Astrocyte (in vitro differentiated cells and primary cell): Measurements from ENCODE around the gene WDR59. TPM values are rescaled to one million over a fixed set of nuclear protein-coding genes. Genes with fewer than 3 reads are reported as not detected.
A peak's percentile ranks its signal among the peaks of the same experiment; 100 is the strongest.
"Not testable (repeated sequence)": the region's sequence is repeated elsewhere in the genome, so short reads cannot be mapped to it uniquely, and the experiment has no call there.

ENCODE experiments used
- DNase-seq: peaks from one replicate; pipeline ENCODE4 v3.0.0-alpha.2; 2010; ENCODE audit warnings: low read depth
- FAIRE-seq: peaks from 2 replicates; lab custom pipeline; 2011; peaks lifted over from hg19 to GRCh38; lab: Jason Lieb, UNC
- H2AFZ ChIP-seq: 2 replicates; pipeline ENCODE4 v1.6.0; 2012; ENCODE audit warnings: low read depth, low read length, inconsistent platforms
- H3K27ac ChIP-seq: 2 replicates; pipeline ENCODE4 v1.5.1; 2011; ENCODE audit warnings: low read depth, low read length, inconsistent platforms
- H3K27me3 ChIP-seq: 2 replicates; pipeline ENCODE4 v1.6.0; 2011; ENCODE audit warnings: low read length, inconsistent platforms; ENCODE audit not compliant: insufficient read depth
- H3K36me3 ChIP-seq: 2 replicates; pipeline ENCODE4 v1.5.1; 2011; ENCODE audit warnings: low read length, inconsistent platforms; ENCODE audit not compliant: insufficient read depth
- H3K4me1 ChIP-seq: 2 replicates; pipeline ENCODE4 v1.5.1; 2011; ENCODE audit warnings: low read length, inconsistent platforms; ENCODE audit not compliant: insufficient read depth
- H3K4me2 ChIP-seq: 2 replicates; pipeline ENCODE4 v1.6.0; 2012; ENCODE audit warnings: low read length, inconsistent platforms
- H3K4me3 ChIP-seq: 2 replicates; pipeline ENCODE4 v1.5.1; 2011; ENCODE audit warnings: low read depth, mild to moderate bottlenecking, low read length, inconsistent platforms; ENCODE audit not compliant: insufficient read depth
- H3K79me2 ChIP-seq: 2 replicates; pipeline ENCODE4 v1.6.0; 2012; ENCODE audit warnings: mild to moderate bottlenecking, low read length, inconsistent platforms; ENCODE audit not compliant: insufficient read depth
- H3K9ac ChIP-seq: 2 replicates; pipeline ENCODE4 v1.6.0; 2012; ENCODE audit warnings: mild to moderate bottlenecking, low read length, inconsistent platforms
- H3K9me3 ChIP-seq: 2 replicates; pipeline ENCODE4 v1.5.1; 2012; ENCODE audit warnings: low read depth, mild to moderate bottlenecking, low read length, inconsistent platforms; ENCODE audit not compliant: insufficient read depth
- H4K20me1 ChIP-seq: 2 replicates; pipeline ENCODE4 v1.6.0; 2012; ENCODE audit warnings: low read length, inconsistent platforms; ENCODE audit not compliant: insufficient read depth
- H3K27ac Mint-ChIP-seq: one replicate; pipeline ENCODE4 v1.8.0; 2021; ENCODE audit warnings: mild to moderate bottlenecking, mixed read lengths; ENCODE audit not compliant: unreplicated experiment
- H3K27me3 Mint-ChIP-seq: one replicate; pipeline ENCODE4 v1.8.0; 2021; ENCODE audit warnings: low read depth, mixed read lengths; ENCODE audit not compliant: unreplicated experiment
- H3K36me3 Mint-ChIP-seq: one replicate; pipeline ENCODE4 v1.8.0; 2021; ENCODE audit warnings: low read depth, mixed read lengths; ENCODE audit not compliant: unreplicated experiment
- H3K4me1 Mint-ChIP-seq: one replicate; pipeline ENCODE4 v1.8.0; 2021; ENCODE audit warnings: low read depth, mixed read lengths; ENCODE audit not compliant: unreplicated experiment
- H3K4me3 Mint-ChIP-seq: one replicate; pipeline ENCODE4 v1.8.0; 2021; ENCODE audit warnings: mild to moderate bottlenecking, moderate library complexity, mixed read lengths; ENCODE audit not compliant: unreplicated experiment
- H3K9me3 Mint-ChIP-seq: one replicate; pipeline ENCODE4 v1.8.0; 2021; ENCODE audit warnings: mild to moderate bottlenecking, mixed read lengths; ENCODE audit not compliant: unreplicated experiment
- EZH2 ChIP-seq: IDR thresholded peaks from 2 replicates; pipeline ENCODE4 v1.6.1; 2012; ENCODE audit warnings: mild to moderate bottlenecking, low read length, inconsistent platforms; ENCODE audit not compliant: insufficient read depth
- total RNA-seq: library from RNA; stranded (reverse); gene quantifications from 2 replicates; pipeline ENCODE4 v1.2.1, GENCODE V29; 2021
- TF ChIP-seq, protein P1 (sequence below): IDR thresholded peaks from 2 replicates; pipeline ENCODE4 v1.5.1; 2011; ENCODE audit warnings: low read depth, mild to moderate bottlenecking, inconsistent platforms, low read length, moderate library complexity; ENCODE audit not compliant: insufficient read depth

Gene WDR59
- total RNA-seq, 1 donor from 2014 or later = 63.8 TPM

DNA sequence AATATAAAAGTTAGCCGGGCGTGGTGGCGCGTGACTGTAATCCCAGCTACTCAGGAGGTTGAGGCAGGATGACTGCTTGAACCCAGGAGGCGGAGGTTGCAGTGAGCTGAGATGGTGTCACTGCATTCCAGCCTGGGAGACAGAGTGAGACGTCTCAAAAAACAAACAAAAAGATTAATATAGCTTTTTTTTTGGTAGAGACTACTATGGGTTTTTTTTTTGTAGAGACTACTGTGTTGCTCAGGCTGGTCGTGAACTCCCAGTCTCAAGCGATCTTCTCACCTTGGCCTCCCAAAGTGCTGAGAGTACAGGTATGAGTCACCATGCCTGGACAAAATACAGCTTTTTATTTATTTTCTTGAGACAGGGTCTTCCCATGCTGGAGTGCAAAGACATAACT lies 34.1 kb upstream of the WDR59 start:
- no peak overlapping the region for H2AFZ ChIP-seq
- no peak for TF ChIP-seq EZH2
- TF ChIP-seq, protein P1, sequence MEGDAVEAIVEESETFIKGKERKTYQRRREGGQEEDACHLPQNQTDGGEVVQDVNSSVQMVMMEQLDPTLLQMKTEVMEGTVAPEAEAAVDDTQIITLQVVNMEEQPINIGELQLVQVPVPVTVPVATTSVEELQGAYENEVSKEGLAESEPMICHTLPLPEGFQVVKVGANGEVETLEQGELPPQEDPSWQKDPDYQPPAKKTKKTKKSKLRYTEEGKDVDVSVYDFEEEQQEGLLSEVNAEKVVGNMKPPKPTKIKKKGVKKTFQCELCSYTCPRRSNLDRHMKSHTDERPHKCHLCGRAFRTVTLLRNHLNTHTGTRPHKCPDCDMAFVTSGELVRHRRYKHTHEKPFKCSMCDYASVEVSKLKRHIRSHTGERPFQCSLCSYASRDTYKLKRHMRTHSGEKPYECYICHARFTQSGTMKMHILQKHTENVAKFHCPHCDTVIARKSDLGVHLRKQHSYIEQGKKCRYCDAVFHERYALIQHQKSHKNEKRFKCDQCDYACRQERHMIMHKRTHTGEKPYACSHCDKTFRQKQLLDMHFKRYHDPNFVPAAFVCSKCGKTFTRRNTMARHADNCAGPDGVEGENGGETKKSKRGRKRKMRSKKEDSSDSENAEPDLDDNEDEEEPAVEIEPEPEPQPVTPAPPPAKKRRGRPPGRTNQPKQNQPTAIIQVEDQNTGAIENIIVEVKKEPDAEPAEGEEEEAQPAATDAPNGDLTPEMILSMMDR = no peak
- Mint-ChIP-seq H3K27me3 (no peaks in the 10 kb centered on the region), H3K4me1 (peaks cover 6% of the 10 kb centered on the region), H3K36me3 (peaks cover 6% of the 10 kb centered on the region), H3K27ac (no peak overlapping the region), H3K4me3 (no peak overlapping the region), H3K9me3 (peaks cover 8% of the 10 kb centered on the region)
- peaks cover 6% of the 10 kb centered on the region for H4K20me1 ChIP-seq
- no peaks in the 10 kb centered on the region for H3K27me3 ChIP-seq
- H3K4me2 ChIP-seq = peak overlapping the region; percentile 18
- no peak overlapping the region for H3K9ac ChIP-seq
- peaks cover 4% of the 10 kb centered on the region for H3K9me3 ChIP-seq
- DNase-seq = no peak
- peak overlapping the region; percentile 37 for H3K27ac ChIP-seq
- FAIRE-seq = no peak
- H3K79me2 ChIP-seq = peaks cover 89% of the 10 kb centered on the region
- H3K36me3 ChIP-seq = no peaks in the 10 kb centered on the region
- H3K4me1 ChIP-seq = peaks cover 14% of the 10 kb centered on the region
- no peak overlapping the region for H3K4me3 ChIP-seq

DNA sequence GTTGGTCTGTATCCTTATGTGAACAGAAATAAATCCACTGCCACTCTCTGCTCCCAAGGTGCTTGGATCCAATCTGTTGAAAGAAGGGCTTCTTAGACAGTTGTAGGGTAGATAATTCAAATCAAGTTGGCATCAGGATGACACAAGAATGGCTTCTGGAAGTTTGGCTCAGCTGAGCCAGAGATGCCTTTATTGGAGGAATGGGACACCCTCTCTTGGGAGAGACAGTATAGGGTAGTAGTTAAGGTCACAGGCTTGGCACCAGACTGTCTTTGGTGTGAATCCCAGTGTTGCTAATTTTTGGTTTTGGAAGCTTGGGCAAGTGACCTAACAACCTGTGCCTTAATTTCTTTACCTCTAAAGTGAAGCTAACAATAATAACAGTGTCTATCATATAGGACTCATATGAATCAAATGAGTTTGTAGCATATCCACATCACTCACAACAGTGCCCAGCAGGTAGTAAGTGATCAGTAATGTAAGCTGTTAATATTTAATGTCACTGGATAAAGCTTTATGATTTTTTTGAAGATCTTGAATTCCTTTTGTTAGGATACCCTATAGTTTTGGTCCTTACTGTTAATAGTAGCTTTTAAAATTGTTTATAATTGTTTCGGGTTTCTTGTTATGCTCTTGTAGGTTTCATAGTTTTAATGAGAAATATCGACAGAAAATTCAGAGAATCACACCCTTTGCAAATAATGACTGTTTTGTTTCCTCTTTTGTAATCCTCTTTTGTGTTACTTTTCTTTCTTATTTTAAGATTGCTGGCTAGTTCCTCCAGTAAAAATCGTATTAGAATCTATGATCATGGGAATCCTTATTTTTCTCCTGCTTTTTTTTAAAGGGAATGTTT lies 33.0 kb upstream of the WDR59 start:
- no peak for FAIRE-seq
- peaks cover 12% of the 10 kb centered on the region for H3K4me1 ChIP-seq

DNA sequence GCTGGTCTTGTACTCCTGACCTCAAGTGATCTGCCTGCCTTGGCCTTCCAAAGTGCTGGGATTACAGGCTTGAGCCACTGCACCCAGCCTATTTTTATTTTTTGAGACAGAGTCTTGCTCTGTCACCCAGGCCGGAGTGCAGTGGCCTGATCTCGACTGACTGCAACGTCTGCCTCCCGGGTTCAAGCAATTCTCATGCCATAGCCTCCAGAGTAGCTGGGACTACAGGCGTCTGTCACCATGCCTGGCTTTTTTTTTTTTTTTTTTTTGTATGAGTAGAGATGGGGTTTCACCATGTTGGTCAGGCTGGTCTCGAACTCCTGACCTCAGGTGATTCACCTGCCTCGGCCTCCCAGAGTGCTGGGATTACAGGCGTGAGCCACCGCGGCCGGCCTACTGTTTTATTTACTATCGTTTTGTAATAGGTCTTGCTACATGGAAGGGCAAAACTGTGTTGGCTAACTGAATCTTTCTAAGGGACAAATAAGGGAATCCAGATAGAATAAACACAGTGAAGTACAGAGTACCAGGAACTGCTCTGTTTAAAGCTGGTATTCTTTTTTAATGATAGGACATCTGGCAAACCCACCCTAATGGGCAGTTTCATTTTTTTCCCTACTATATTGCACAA lies 31.6 kb upstream of the WDR59 start:
- not testable (repeated sequence) for DNase-seq, H4K20me1 ChIP-seq, H3K4me3 ChIP-seq, FAIRE-seq, H3K36me3 ChIP-seq, H3K36me3 Mint-ChIP-seq, H2AFZ ChIP-seq, H3K27ac ChIP-seq, H3K4me2 ChIP-seq, H3K27me3 Mint-ChIP-seq, H3K27ac Mint-ChIP-seq, H3K9ac ChIP-seq, H3K27me3 ChIP-seq, H3K9me3 Mint-ChIP-seq, H3K9me3 ChIP-seq, H3K4me3 Mint-ChIP-seq
- peaks cover 20% of the 10 kb centered on the region for H3K4me1 ChIP-seq
- H3K4me1 Mint-ChIP-seq = peaks cover 16% of the 10 kb centered on the region
- peaks cover 90% of the 10 kb centered on the region for H3K79me2 ChIP-seq

More for the DNA sequence above, 33.0 kb upstream of the WDR59 start:
- Histone ChIP-seq H3K9me3 (peaks cover 4% of the 10 kb centered on the region), H3K27me3 (no peaks in the 10 kb centered on the region), H3K9ac (no peak overlapping the region), H3K36me3 (no peaks in the 10 kb centered on the region), H3K27ac (no peak overlapping the region), H2AFZ (no peak overlapping the region), H3K79me2 (peaks cover 91% of the 10 kb centered on the region), H4K20me1 (peaks cover 4% of the 10 kb centered on the region), H3K4me2 (no peak overlapping the region), H3K4me3 (no peak overlapping the region)
- Mint-ChIP-seq H3K9me3 (peaks cover 8% of the 10 kb centered on the region), H3K27ac (no peak overlapping the region), H3K4me3 (no peak overlapping the region), H3K36me3 (peaks cover 4% of the 10 kb centered on the region), H3K27me3 (no peaks in the 10 kb centered on the region), H3K4me1 (peaks cover 6% of the 10 kb centered on the region)
- DNase-seq = no peak
- TF ChIP-seq EZH2 = no peak
- TF ChIP-seq, protein P1 = no peak
